ENCODE data around the gene NPFFR1. TPM values are rescaled to one million over a fixed set of nuclear protein-coding genes. Genes with fewer than 3 reads are reported as not detected.

NPFFR1 gene
- total RNA-seq, 8 experiments from 2014 or later, result 0.04 to 0.28 (median 0.09) TPM; not detected in 1

DNA sequence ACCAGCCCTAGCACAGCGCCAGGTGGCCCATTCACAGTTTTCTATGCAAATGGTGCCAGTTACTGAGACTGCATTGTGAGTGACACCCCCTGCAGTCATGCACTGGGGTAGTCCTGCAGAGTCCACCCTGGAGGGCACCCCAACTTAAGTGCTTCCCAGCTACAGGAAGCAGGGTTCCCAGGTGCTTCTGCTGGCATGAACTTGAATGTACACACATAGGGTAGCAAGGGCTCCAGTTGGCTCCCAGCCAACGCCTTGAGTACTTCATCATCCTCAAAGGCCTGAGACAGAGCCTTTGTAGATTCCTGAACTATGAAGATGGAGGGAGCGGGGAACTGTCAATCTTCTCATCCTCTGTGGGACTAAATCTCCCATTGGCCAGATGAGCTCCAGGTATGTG is 11.5 kb upstream of the NPFFR1 start:
- 38 to 100% (median 83%) methylated on average over 1 to 2 of the region's 3 CpGs; no CpG with 5 or more reads in 5 of the 10 experiments for WGBS, 10 experiments
- H3K4me3 ChIP-seq, result no peak overlapping the region
- H3K4me1 ChIP-seq (replicated peaks in 1 of 2), result no peaks in the 10 kb centered on the region
- H3K27ac ChIP-seq, result no peak overlapping the region
- no peak for ATAC-seq (replicated peaks in 6 of 8)
- in situ Hi-C loops (cut with MboI; ENCODE audit: low pct_unique_long_range_greater_than_20kb in 2 of 9, low sequenced_read_pairs in 9 of 9, unreplicated experiment in 9 of 9), result no loop called here

- no peak overlapping the region for H3K4me3 ChIP-seq
- no peaks in the 10 kb centered on the region for H3K4me1 ChIP-seq (replicated peaks in 1 of 2)
- no peak overlapping the region for H3K27ac ChIP-seq
- WGBS, 10 experiments, result 60 to 92% (median 70%) methylated on average over 1 to 8 of the region's 8 CpGs
- ATAC-seq (replicated peaks in 6 of 8), result no peak
- in situ Hi-C loops (cut with MboI; ENCODE audit: low pct_unique_long_range_greater_than_20kb in 2 of 9, low sequenced_read_pairs in 9 of 9, unreplicated experiment in 9 of 9), result no loop called here
Measured at GRCh38 chr10:70293169-70293843, 9.5 kb upstream of the NPFFR1 start.

GRCh38 chr10:70292004-70292403 is 8.2 kb upstream of the NPFFR1 start:
- H3K4me1 ChIP-seq (replicated peaks in 1 of 2), result no peaks in the 10 kb centered on the region
- ATAC-seq (replicated peaks in 6 of 8), result peak in 3 of 8 experiments; percentile 19 to 57 (median 23)
- H3K4me3 ChIP-seq, result no peak overlapping the region
- no peak overlapping the region for H3K27ac ChIP-seq
- in situ Hi-C loops (cut with MboI; ENCODE audit: low pct_unique_long_range_greater_than_20kb in 2 of 9, low sequenced_read_pairs in 9 of 9, unreplicated experiment in 9 of 9), result no loop called here
- WGBS, 10 experiments, result 40 to 87% (median 64%) methylated on average over 1 to 3 of the region's 5 CpGs; no CpG with 5 or more reads in 6 of the 10 experiments

DNA sequence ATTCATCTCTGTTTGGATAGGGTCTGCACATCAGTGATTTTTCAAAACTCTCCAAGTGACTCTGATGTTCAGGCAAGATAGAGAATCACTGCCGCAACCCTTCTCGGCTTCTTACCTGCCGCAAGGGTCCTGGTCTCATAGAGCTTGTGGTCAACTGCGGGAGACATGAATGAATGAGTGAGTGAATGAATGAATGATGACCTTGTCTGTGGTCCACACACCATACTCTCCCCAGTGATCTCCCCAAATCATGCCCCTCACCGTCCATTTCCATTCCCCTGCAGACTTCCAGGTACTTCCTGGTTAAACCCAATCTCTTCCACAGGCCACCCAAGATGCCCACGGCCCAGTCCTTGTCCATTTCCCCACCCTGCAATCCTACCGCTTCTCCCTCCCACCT is 5.9 kb upstream of the NPFFR1 start:
- H3K27ac ChIP-seq, result no peak overlapping the region
- H3K4me3 ChIP-seq, result no peak overlapping the region
- H3K4me1 ChIP-seq (replicated peaks in 1 of 2), result no peaks in the 10 kb centered on the region
- ATAC-seq (replicated peaks in 6 of 8), result no peak
- 67 to 93% (median 80%) methylated on average over 1 to 6 of the region's 7 CpGs; no CpG with 5 or more reads in 3 of the 10 experiments for WGBS, 10 experiments
- in situ Hi-C loops (cut with MboI; ENCODE audit: low pct_unique_long_range_greater_than_20kb in 2 of 9, low sequenced_read_pairs in 9 of 9, unreplicated experiment in 9 of 9), result no loop called here

DNA sequence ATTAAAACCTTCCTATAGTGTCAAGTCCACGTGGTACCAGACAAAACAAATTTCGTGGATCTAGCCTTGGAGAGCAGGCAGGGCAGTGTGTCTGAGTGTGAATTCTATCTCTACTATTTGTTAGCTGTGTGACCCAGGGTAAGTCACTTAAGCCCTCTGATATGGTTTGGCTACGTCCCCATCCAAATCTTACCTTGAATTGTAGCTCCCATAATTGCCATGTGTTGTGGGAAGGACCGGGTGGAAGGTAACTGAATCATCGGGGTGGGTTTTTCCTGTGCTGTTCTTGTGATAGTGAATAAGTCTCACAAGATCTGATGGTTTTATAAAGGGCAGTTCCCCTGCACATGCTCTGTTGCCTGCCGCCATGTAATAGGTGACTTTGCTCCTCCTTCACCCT is 2.8 kb upstream of the NPFFR1 start:
- in situ Hi-C loops (cut with MboI; ENCODE audit: low pct_unique_long_range_greater_than_20kb in 2 of 9, low sequenced_read_pairs in 9 of 9, unreplicated experiment in 9 of 9), result no loop called here
- Histone ChIP-seq H3K4me3 (no peak overlapping the region), H3K4me1 (replicated peaks in 1 of 2) (no peaks in the 10 kb centered on the region), H3K27ac (no peak overlapping the region)
- 40 to 100% (median 80%) methylated on average over 1 to 6 of the region's 6 CpGs for WGBS, 10 experiments
- no peak for ATAC-seq (replicated peaks in 6 of 8)

GRCh38 chr10:70285476-70285831 is 1.6 kb upstream of the NPFFR1 start:
- Histone ChIP-seq H3K27ac (no peak overlapping the region), H3K4me1 (replicated peaks in 1 of 2) (no peaks in the 10 kb centered on the region), H3K4me3 (no peak overlapping the region)
- ATAC-seq (replicated peaks in 6 of 8), result no peak
- in situ Hi-C loops (cut with MboI; ENCODE audit: low pct_unique_long_range_greater_than_20kb in 2 of 9, low sequenced_read_pairs in 9 of 9, unreplicated experiment in 9 of 9), result no loop called here
- WGBS, 10 experiments, result 80 to 100% (median 100%) methylated on average over 1 to 2 of the region's 2 CpGs; no CpG with 5 or more reads in 2 of the 10 experiments

DNA sequence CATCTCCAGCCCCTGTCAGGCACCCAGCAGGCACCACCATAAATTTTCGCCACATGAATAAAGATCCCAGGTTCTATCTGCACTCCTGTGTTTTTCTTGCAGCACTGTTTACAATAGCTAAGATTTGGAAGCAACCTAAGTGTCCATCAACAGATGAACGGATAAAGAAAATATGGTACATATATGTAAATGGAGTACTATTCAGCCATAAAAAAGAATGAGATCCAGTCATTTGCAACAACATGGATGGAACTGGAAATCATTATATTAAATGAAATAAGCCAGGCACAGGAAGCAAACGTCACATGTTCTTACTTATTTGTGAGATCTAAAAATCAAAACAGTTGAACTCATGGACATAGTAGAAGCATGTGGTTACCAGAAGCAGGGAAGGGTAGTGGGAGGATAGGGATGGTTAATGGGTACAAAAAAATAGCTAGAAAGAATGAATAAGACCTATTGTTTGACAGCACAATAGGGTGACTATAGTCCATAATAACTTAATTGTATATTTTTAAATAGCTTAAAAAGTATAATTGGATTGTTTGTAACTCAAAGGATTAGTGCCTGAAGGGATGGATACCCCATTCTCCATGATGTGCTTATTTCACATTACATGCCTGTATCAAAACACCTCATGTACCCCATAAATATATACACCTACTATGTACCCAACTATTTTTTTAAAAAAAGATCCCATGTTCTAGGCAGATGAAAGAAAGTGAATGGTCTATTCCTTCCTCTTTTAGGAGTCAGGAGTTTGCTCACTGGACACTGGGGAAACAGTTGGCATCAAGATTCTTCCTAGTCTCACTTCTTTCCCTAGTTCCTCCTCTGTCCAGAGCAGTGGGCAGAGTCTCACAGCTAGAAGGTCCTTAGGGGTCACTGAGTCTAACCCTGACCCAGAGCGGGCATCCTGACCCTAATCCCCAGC is 1.0 kb upstream of the NPFFR1 start:
- no peak for ATAC-seq (replicated peaks in 6 of 8)
- H3K4me3 ChIP-seq, result no peak overlapping the region
- H3K27ac ChIP-seq, result no peak overlapping the region
- 8 to 100% (median 66%) methylated on average over 1 to 4 of the region's 4 CpGs for WGBS, 10 experiments
- in situ Hi-C loops (cut with MboI; ENCODE audit: low pct_unique_long_range_greater_than_20kb in 2 of 9, low sequenced_read_pairs in 9 of 9, unreplicated experiment in 9 of 9), result no loop called here
- H3K4me1 ChIP-seq (replicated peaks in 1 of 2), result no peaks in the 10 kb centered on the region

DNA sequence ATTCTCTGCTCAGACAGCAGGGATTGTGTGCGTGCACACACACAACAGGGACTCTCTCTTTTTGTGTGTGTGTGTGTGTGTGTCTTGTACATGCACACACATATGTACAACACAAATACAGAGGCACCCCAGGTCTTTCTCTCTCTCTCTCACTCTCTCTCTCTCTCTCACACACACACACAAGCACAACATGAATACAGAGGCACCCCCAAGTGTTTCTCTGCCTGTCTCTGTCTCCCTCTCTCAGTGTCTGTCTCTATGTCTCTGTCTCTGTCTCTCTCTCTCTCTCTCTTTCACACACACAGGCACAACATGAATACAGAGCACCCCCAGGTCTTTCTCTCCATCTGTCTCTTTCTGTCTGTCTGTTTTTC is 746 bp downstream of the NPFFR1 start:
- WGBS, 10 experiments, result 100% methylated on average over 1 of the region's 1 CpG; no CpG with 5 or more reads in 8 of the 10 experiments
- Histone ChIP-seq H3K4me1 (replicated peaks in 1 of 2) (no peaks in the 10 kb centered on the region), H3K27ac (no peak overlapping the region), H3K4me3 (no peak overlapping the region)
- in situ Hi-C loops (cut with MboI; ENCODE audit: low pct_unique_long_range_greater_than_20kb in 2 of 9, low sequenced_read_pairs in 9 of 9, unreplicated experiment in 9 of 9), result no loop called here
- ATAC-seq (replicated peaks in 6 of 8), result no peak

DNA sequence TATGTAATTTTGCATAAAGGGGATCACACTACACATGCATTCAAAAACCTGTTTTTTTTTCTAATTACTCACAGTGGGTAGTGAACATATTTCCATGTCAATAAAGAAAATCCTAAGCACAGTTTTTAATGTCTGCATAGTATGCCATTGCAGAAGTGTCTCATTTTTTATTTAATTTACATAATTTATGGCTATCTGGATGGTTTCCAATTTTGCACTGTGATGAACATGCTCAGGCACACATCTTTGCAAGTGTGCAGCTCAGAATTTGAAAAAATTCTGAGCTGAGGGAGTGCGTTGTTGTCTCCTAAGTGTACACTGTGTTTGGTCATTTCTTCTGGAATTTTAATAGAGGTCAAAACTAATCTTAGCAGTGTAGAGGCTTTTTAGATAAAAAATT is 2.2 kb downstream of the NPFFR1 start:
- Histone ChIP-seq H3K4me3 (no peak overlapping the region), H3K4me1 (replicated peaks in 1 of 2) (no peaks in the 10 kb centered on the region), H3K27ac (no peak overlapping the region)
- peak in 2 of 8 experiments; percentile 39 to 55 for ATAC-seq (replicated peaks in 6 of 8)
- WGBS, 10 experiments, result 71 to 100% (median 100%) methylated on average over 1 of the region's 1 CpG; no CpG with 5 or more reads in 5 of the 10 experiments
- in situ Hi-C loops (cut with MboI; ENCODE audit: low pct_unique_long_range_greater_than_20kb in 2 of 9, low sequenced_read_pairs in 9 of 9, unreplicated experiment in 9 of 9), result no loop called here

DNA sequence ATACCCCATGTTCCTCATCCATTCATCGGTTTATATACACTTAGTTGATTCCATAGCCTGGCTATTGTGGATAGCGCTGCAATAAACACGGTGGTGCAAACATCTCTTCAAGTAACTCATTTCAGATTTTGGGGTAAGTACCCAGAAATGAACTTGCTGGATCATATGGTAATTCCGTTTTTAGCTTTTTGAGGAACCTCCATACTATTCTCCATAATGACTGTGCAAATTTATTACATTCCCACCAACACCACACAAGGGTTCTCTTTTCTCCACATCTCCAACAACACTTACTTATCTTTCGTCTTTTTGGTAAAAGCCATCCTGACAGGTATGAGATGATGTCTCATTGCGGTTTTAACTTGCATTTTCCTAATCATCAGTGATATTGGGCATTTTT is 3.7 kb downstream of the NPFFR1 start:
- no peak overlapping the region for H3K4me3 ChIP-seq
- H3K4me1 ChIP-seq (replicated peaks in 1 of 2), result no peaks in the 10 kb centered on the region
- WGBS, 10 experiments, result 59 to 100% (median 86%) methylated on average over 2 to 6 of the region's 6 CpGs
- ATAC-seq (replicated peaks in 6 of 8), result no peak
- no peak overlapping the region for H3K27ac ChIP-seq
- in situ Hi-C loops (cut with MboI; ENCODE audit: low pct_unique_long_range_greater_than_20kb in 2 of 9, low sequenced_read_pairs in 9 of 9, unreplicated experiment in 9 of 9), result no loop called here

- no peak overlapping the region for H3K27ac ChIP-seq
- H3K4me1 ChIP-seq (replicated peaks in 1 of 2), result no peaks in the 10 kb centered on the region
- in situ Hi-C loops (cut with MboI; ENCODE audit: low pct_unique_long_range_greater_than_20kb in 2 of 9, low sequenced_read_pairs in 9 of 9, unreplicated experiment in 9 of 9), result loop anchor here in 1 of 9 experiments (10.0 kb wide), 1 partner anchor 67 kb away; no protein-coding TSS in a partner anchor
- WGBS, 10 experiments, result 33% methylated on average over 1 of the region's 3 CpGs; no CpG with 5 or more reads in 9 of the 10 experiments
- peak in 1 of 8 experiments; percentile 27 for ATAC-seq (replicated peaks in 6 of 8)
- no peak overlapping the region for H3K4me3 ChIP-seq
Measured at GRCh38 chr10:70277396-70278030, 6.3 kb downstream of the NPFFR1 start.

GRCh38 chr10:70274643-70275042 is 9.2 kb downstream of the NPFFR1 start:
- in situ Hi-C loops (cut with MboI; ENCODE audit: low pct_unique_long_range_greater_than_20kb in 2 of 9, low sequenced_read_pairs in 9 of 9, unreplicated experiment in 9 of 9), result loop anchor here in 1 of 9 experiments (10.0 kb wide), 1 partner anchor 70 kb away; no protein-coding TSS in a partner anchor
- no peak for ATAC-seq (replicated peaks in 6 of 8)
- WGBS, 10 experiments, result 20 to 92% (median 59%) methylated on average over 1 to 2 of the region's 2 CpGs; no CpG with 5 or more reads in 2 of the 10 experiments
- H3K27ac ChIP-seq, result no peak overlapping the region
- no peaks in the 10 kb centered on the region for H3K4me1 ChIP-seq (replicated peaks in 1 of 2)
- H3K4me3 ChIP-seq, result no peak overlapping the region

- Histone ChIP-seq H3K27ac (no peak overlapping the region), H3K4me1 (replicated peaks in 1 of 2) (no peaks in the 10 kb centered on the region), H3K4me3 (no peak overlapping the region)
- in situ Hi-C loops (cut with MboI; ENCODE audit: low pct_unique_long_range_greater_than_20kb in 2 of 9, low sequenced_read_pairs in 9 of 9, unreplicated experiment in 9 of 9), result loop anchor here in 1 of 9 experiments (10.0 kb wide), 1 partner anchor 72 kb away; no protein-coding TSS in a partner anchor
- 8 to 100% (median 65%) methylated on average over 1 to 4 of the region's 4 CpGs for WGBS, 10 experiments
- ATAC-seq (replicated peaks in 6 of 8), result peak in 3 of 8 experiments; percentile 50 to 81 (median 57)
Measured at GRCh38 chr10:70272925-70273316, 10.9 kb downstream of the NPFFR1 start.

Measured in motor neuron (in vitro differentiated cells).